Osteoblast (primary cell): ENCODE measurements around the gene ABLIM3. TPM values are rescaled to one million over a fixed set of nuclear protein-coding genes. Genes with fewer than 3 reads are reported as not detected.

Experiments used
- DNase-seq: peaks from one replicate; pipeline ENCODE4 v3.0.0; 2011; ENCODE audit warnings: low spot score, mixed read lengths; ENCODE audit not compliant: insufficient read length; ENCODE audit errors: missing footprints
- H2AFZ ChIP-seq: 2 replicates; pipeline ENCODE4 v1.6.0; 2011; ENCODE audit warnings: mild to moderate bottlenecking, low read length
- H3K27ac ChIP-seq: 2 replicates; pipeline ENCODE4 v1.5.1; 2011; ENCODE audit warnings: mild to moderate bottlenecking, low read depth, low read length, moderate library complexity
- H3K27me3 ChIP-seq: 2 replicates; pipeline ENCODE4 v1.6.0; 2012; ENCODE audit warnings: mild to moderate bottlenecking, control low read depth, inconsistent platforms, low read length, moderate library complexity; ENCODE audit not compliant: insufficient read depth
- H3K36me3 ChIP-seq: 2 replicates; pipeline ENCODE4 v1.5.1; 2011; ENCODE audit warnings: mild to moderate bottlenecking, low read length, control low read depth, moderate library complexity; ENCODE audit not compliant: insufficient read depth
- H3K4me1 ChIP-seq: 2 replicates; pipeline ENCODE4 v1.5.1; 2011; ENCODE audit warnings: mild to moderate bottlenecking, low read length, control low read depth, moderate library complexity; ENCODE audit not compliant: insufficient read depth
- H3K4me2 ChIP-seq: 2 replicates; pipeline ENCODE4 v1.6.0; 2011; ENCODE audit warnings: mild to moderate bottlenecking, low read length; ENCODE audit not compliant: insufficient read depth
- H3K4me3 ChIP-seq: fragments of 200-600 bp; sonication (generic); 3 replicates; pipeline ENCODE4 v1.5.1; 2012; ENCODE audit warnings: mild to moderate bottlenecking, low read length, inconsistent platforms; ENCODE audit not compliant: insufficient read depth
- H3K79me2 ChIP-seq: 2 replicates; pipeline ENCODE4 v1.6.0; 2012; ENCODE audit warnings: mild to moderate bottlenecking, low read length, control low read depth, inconsistent platforms; ENCODE audit not compliant: insufficient read depth
- H3K9me3 ChIP-seq: 2 replicates; pipeline ENCODE4 v1.5.1; 2011; ENCODE audit warnings: low read depth, low read length, control low read depth
- H4K20me1 ChIP-seq: 2 replicates; pipeline ENCODE4 v1.6.0; 2012; ENCODE audit warnings: mild to moderate bottlenecking, low read length, control low read depth; ENCODE audit not compliant: insufficient read depth
- CTCF ChIP-seq: IDR thresholded peaks from 2 replicates; pipeline ENCODE4 v1.5.1; 2011; ENCODE audit warnings: mild to moderate bottlenecking, low read depth, low read length, moderate library complexity; ENCODE audit errors: extremely low read depth
- total RNA-seq: library from RNA; depleted of rRNA; stranded (reverse); fragments of >200 nt; gene quantifications from 2 replicates; pipeline ENCODE4 v1.2.3, GENCODE V29; 2012

ABLIM3 gene
- total RNA-seq, 1 donor, result 5.8 TPM

GRCh38 chr5:149211566-149211965, 70.3 kb downstream of the ABLIM3 start:
- Histone ChIP-seq H3K27ac (peak overlapping the region; percentile 87), H3K4me1 (peaks cover 44% of the 10 kb centered on the region), H3K4me2 (peak overlapping the region; percentile 30)

DNA sequence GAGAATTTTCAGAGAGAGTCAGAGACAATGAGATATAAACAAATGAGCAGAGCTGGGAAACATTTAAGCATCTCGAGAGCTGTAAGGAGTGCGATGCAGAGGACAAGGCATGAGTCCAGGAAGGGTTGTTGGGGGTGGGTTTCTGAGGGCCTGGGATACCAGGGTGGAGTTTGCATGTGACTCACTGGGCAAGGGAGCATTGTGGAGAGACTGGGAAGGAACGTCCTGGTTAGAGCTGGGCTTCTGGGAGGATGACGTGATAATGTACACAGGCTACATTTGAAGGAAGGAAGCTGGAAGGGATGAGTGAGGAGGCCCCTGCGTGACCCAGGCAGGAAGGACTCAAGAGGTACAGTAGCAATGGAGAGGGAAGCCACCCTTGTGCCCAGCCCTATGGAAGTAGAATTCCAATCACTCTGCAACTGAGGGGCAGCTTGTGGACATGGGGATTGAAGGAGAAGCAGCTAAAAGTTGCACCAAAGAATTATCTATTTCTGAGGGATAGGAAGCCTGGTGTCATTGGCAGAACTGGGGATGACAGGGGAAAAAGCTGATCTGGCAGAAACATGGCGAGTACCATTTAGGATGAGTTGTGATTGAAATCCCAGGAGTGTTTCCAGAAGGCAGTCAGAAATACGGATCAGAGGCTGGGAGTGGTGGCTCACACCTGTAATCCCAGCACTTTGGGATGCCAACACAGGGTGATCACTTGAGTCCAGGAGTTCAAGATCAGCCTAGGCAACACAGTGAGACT, 71.1 kb downstream of the ABLIM3 start:
- Histone ChIP-seq H3K4me3 (no peak overlapping the region), H3K27ac (peak overlapping the region; percentile 87), H3K27me3 (no peaks in the 10 kb centered on the region), H3K79me2 (no peaks in the 10 kb centered on the region), H3K9me3 (no peaks in the 10 kb centered on the region), H3K4me2 (peak overlapping the region; percentile 19), H2AFZ (peak overlapping the region; percentile 16), H4K20me1 (no peaks in the 10 kb centered on the region), H3K4me1 (peaks cover 39% of the 10 kb centered on the region), H3K36me3 (no peaks in the 10 kb centered on the region)
- no peak for TF ChIP-seq CTCF
- DNase-seq, result peak; percentile 92

More at GRCh38 chr5:149211566-149211965, 70.3 kb downstream of the ABLIM3 start:
- TF ChIP-seq CTCF, result no peak
- Histone ChIP-seq H3K36me3 (no peaks in the 10 kb centered on the region), H3K79me2 (no peaks in the 10 kb centered on the region), H2AFZ (no peak overlapping the region), H4K20me1 (no peaks in the 10 kb centered on the region), H3K4me3 (no peak overlapping the region), H3K27me3 (no peaks in the 10 kb centered on the region), H3K9me3 (no peaks in the 10 kb centered on the region)
- no peak for DNase-seq

DNA sequence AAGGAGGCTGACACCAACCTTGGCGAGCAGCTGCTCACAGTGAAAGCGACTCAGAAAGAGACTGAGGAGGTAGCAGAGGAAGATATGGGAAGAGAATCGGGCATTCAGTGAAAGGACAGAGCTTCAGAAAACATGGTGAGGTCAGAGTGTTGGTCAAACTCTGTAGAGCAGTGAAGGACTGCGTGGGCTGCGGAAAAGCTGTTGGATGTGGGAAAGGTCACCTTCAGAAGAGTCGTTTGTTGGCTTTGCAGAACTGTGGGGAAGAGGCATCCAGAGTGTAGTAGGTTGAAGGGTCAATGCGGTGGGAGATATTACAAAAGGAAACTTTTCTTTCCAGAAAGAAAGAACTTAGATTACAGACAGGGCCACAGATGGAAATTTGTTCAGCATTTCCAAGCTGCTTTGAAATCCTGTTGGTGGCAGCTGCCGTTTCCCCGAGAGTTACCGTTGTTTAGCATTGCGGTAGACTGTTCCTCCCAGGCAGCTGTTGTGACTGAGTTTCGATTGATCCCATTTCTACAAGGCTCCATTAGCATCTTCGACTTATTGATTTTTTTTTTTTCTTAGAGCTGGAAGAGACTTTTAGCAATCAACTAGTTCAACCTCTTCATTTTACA, 72.1 kb downstream of the ABLIM3 start:
- Histone ChIP-seq H3K4me1 (peaks cover 39% of the 10 kb centered on the region), H3K4me3 (no peak overlapping the region), H3K79me2 (no peaks in the 10 kb centered on the region), H3K9me3 (no peaks in the 10 kb centered on the region), H3K4me2 (no peak overlapping the region), H2AFZ (no peak overlapping the region), H4K20me1 (no peaks in the 10 kb centered on the region), H3K36me3 (no peaks in the 10 kb centered on the region), H3K27me3 (no peaks in the 10 kb centered on the region), H3K27ac (peak overlapping the region; percentile 87)
- no peak for DNase-seq
- TF ChIP-seq CTCF, result no peak

- Histone ChIP-seq H3K9me3 (no peaks in the 10 kb centered on the region), H3K27me3 (no peaks in the 10 kb centered on the region), H3K4me1 (peaks cover 30% of the 10 kb centered on the region), H2AFZ (no peak overlapping the region), H3K4me3 (no peak overlapping the region), H4K20me1 (no peaks in the 10 kb centered on the region), H3K27ac (no peak overlapping the region), H3K79me2 (no peaks in the 10 kb centered on the region), H3K4me2 (no peak overlapping the region), H3K36me3 (no peaks in the 10 kb centered on the region)
- TF ChIP-seq CTCF, result no peak
- DNase-seq, result peak; percentile 86
Observed at GRCh38 chr5:149215478-149216090, 74.3 kb downstream of the ABLIM3 start.
